AG09309 (cell line): ENCODE data around the gene SLC17A9.

Source experiments
- DNase-seq: peaks from one replicate; pipeline ENCODE4 v3.0.0-alpha.2; 2010; ENCODE audit warnings: low read depth
- H3K4me3 ChIP-seq: 2 replicates; pipeline ENCODE4 v1.5.1; 2011; ENCODE audit warnings: mild to moderate bottlenecking, low read depth, low read length, moderate library complexity; ENCODE audit not compliant: control insufficient read depth
- TF ChIP-seq, protein P1 (sequence below): IDR thresholded peaks from 2 replicates; pipeline ENCODE4 v1.5.1; 2011; ENCODE audit warnings: mild to moderate bottlenecking, low read depth, low read length, inconsistent platforms; ENCODE audit not compliant: insufficient read depth, control insufficient read depth; ENCODE audit errors: missing control alignments

SLC17A9 gene

GRCh38 chr20:62931464-62931863 is 21.0 kb upstream of the SLC17A9 start:
- no peak overlapping the region for H3K4me3 ChIP-seq
- no peak for DNase-seq
- TF ChIP-seq, protein P1, sequence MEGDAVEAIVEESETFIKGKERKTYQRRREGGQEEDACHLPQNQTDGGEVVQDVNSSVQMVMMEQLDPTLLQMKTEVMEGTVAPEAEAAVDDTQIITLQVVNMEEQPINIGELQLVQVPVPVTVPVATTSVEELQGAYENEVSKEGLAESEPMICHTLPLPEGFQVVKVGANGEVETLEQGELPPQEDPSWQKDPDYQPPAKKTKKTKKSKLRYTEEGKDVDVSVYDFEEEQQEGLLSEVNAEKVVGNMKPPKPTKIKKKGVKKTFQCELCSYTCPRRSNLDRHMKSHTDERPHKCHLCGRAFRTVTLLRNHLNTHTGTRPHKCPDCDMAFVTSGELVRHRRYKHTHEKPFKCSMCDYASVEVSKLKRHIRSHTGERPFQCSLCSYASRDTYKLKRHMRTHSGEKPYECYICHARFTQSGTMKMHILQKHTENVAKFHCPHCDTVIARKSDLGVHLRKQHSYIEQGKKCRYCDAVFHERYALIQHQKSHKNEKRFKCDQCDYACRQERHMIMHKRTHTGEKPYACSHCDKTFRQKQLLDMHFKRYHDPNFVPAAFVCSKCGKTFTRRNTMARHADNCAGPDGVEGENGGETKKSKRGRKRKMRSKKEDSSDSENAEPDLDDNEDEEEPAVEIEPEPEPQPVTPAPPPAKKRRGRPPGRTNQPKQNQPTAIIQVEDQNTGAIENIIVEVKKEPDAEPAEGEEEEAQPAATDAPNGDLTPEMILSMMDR: no peak

- DNase-seq: no peak
- TF ChIP-seq, protein P1: no peak
- H3K4me3 ChIP-seq: no peak overlapping the region
Observed at GRCh38 chr20:62933966-62934365, 18.5 kb upstream of the SLC17A9 start.

DNA sequence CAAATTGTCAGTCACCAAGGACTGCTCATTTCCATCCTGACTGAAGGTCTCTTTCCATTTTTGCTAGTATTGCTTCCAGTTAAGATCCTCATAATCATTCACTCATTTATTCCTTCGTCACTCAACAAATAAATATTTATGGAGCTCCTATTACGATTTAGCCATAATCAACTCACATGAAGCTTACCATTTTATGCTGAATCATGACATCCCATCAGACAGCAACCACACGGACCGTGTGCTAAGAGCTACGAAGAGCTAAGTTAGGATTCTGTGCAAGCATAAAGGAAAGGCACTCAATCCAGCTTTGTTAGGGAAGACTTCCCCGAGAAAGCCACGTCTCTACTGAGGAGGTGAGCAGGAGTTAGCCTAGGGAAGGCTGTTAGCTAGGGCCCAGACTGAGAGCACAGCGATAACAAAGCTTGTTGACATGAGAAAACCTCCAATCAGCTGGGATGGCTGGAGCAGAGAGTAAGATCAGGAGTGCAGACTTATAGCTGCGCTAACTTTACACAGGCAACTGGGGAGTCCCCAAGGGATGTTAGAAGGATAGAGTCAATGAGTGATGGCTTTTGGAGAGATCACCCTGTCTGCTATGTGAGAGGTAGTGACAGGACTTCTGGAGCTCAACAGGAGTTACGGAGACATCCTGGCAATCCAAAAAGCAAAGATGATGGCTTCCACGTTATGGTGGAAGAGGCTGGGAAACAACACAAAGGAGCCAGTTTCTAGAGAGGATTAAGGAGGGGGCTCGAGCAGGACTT is 17.1 kb upstream of the SLC17A9 start:
- no peak for DNase-seq
- TF ChIP-seq, protein P1: no peak
- no peak overlapping the region for H3K4me3 ChIP-seq

- TF ChIP-seq, protein P1: no peak
- DNase-seq: no peak
- H3K4me3 ChIP-seq: peak overlapping the region; percentile 82
Observed at GRCh38 chr20:62935968-62936585, 16.4 kb upstream of the SLC17A9 start.

GRCh38 chr20:62937268-62938104 is 15.0 kb upstream of the SLC17A9 start:
- peak; percentile 83 for DNase-seq
- TF ChIP-seq, protein P1: no peak
- peak overlapping the region; percentile 86 for H3K4me3 ChIP-seq

- no peak for DNase-seq
- H3K4me3 ChIP-seq: peak within 1 kb of the TSS; percentile 86
- TF ChIP-seq, protein P1: no peak
Observed at GRCh38 chr20:62938105-62938888, 14.2 kb upstream of the SLC17A9 start, which contains the start of gene GID8. Gene GID8 (plus strand): TSS chr20:62938147. CDS start chr20:62941503, 3,356 bp downstream.
